Kidney (tissue), 14 donors: Measurements from ENCODE around the gene COIL. TPM values are rescaled to one million over a fixed set of nuclear protein-coding genes. Genes with fewer than 3 reads are reported as not detected.
"Not testable (repeated sequence)": the region's sequence is repeated elsewhere in the genome, so short reads cannot be mapped to it uniquely, and the experiment has no call there.

Source experiments
- DNase-seq, 5 donors: peaks; one replicate each; pipeline ENCODE4 v3.0.0-alpha.2; 2013 to 2020
- FAIRE-seq: peaks from 2 replicates; lab custom pipeline; 2012; peaks lifted over from hg19 to GRCh38; lab: Jason Lieb, UNC
- H3K27ac ChIP-seq, 2 donors: one replicate each; pipeline ENCODE4 v1.7.0; 2013; ENCODE audit warnings: low read depth in 2 of 2, low read length in 2 of 2, inconsistent platforms in 1 of 2
- H3K27me3 ChIP-seq: one replicate; pipeline ENCODE4 v1.7.1; 2013; ENCODE audit warnings: low read length, inconsistent platforms; ENCODE audit not compliant: control insufficient read depth, insufficient read depth
- H3K36me3 ChIP-seq, 3 donors: one replicate each; pipeline versions ENCODE4 v1.7.0 to v1.7.1; 2013; ENCODE audit warnings: low read length in 3 of 3, control low read depth in 1 of 3, inconsistent platforms in 1 of 3; ENCODE audit not compliant: insufficient read depth in 3 of 3, control insufficient read depth in 2 of 3
- H3K4me1 ChIP-seq, 3 donors: one replicate each; pipeline versions ENCODE4 v1.7.0 to v1.7.1; 2013; ENCODE audit warnings: low read length in 3 of 3, inconsistent platforms in 1 of 3, low read depth in 1 of 3; ENCODE audit not compliant: control insufficient read depth in 2 of 3, insufficient read depth in 2 of 3
- H3K4me3 ChIP-seq, 3 donors: one replicate each; pipeline versions ENCODE4 v1.7.0 to v1.8.1; 2013; ENCODE audit warnings: low read length in 3 of 3, control low read depth in 1 of 3, inconsistent platforms in 1 of 3
- H3K9ac ChIP-seq, 3 donors: one replicate each; pipeline versions ENCODE4 v1.7.0 to v1.7.1; 2013; ENCODE audit warnings: low read length in 3 of 3, control low read depth in 1 of 3, inconsistent platforms in 1 of 3
- H3K9me3 ChIP-seq, 3 donors: one replicate each; pipeline versions ENCODE4 v1.7.0 to v1.7.1; 2013; ENCODE audit warnings: low read length in 3 of 3, control low read depth in 1 of 3, inconsistent platforms in 1 of 3; ENCODE audit not compliant: control insufficient read depth in 2 of 3, insufficient read depth in 1 of 3
- CTCF ChIP-seq: IDR thresholded peaks from 3 replicates; pipeline ENCODE4 v1.5.1; 2012; ENCODE audit warnings: mild to moderate bottlenecking, moderate library complexity, borderline replicate concordance; ENCODE audit not compliant: insufficient read depth; ENCODE audit errors: extremely low read depth
- intact Hi-C: fragments of 100-400 bp; cut with DNase I; formaldehyde crosslinking; loops from one replicate; pipeline ENCODE4 v1.11.1; 2022
- polyA plus RNA-seq: library from polyadenylated mRNA; stranded (reverse); fragments of 350-450 nt; fragmentation: Illumina TruSeq; extraction: RNeasy Lipid Tissue Mini Kit (QIAGEN cat#74804); gene quantifications from one replicate; pipeline ENCODE4 v1.2.3, GENCODE V29; 2014; ENCODE audit warnings: low read depth, low replicate concordance; ENCODE audit not compliant: insufficient read depth
- total RNA-seq: library from RNA; stranded (reverse); fragmentation: NEBNext Ultra II Directional; extraction: Animal tissue kit (Norgen Biotek cat#: 25700); gene quantifications from one replicate; pipeline ENCODE4 v1.2.1, GENCODE V29; 2021
- donor health status: control.
- donor health status: control.
- donor health status: control.
- donor health status: control.
- donor health status: control.
- donor health status: DM: yes; HTN: yes; CAD: no.
- donor health status: Normal renal cell carcinoma (clear cell type).

The COIL gene
- total and polyA plus RNA-seq, 2 donors from 2014 or later = 8.6 to 14.2 TPM

GRCh38 chr17:56985371-56986162 lies 24.7 kb upstream of the COIL start:
- no peak for FAIRE-seq
- Histone ChIP-seq H3K4me3 (no peak overlapping the region), H3K9ac (no peak overlapping the region), H3K36me3 (peaks cover 0 to 9% (median 2%) of the 10 kb centered on the region in 3 donors), H3K4me1 (no peaks in the 10 kb centered on the region), H3K9me3 (no peaks in the 10 kb centered on the region), H3K27me3 (no peaks in the 10 kb centered on the region), H3K27ac (no peak overlapping the region)
- DNase-seq = no peak
- intact Hi-C loops = no loop called here
- TF ChIP-seq CTCF = no peak

GRCh38 chr17:56983366-56983765 lies 22.5 kb upstream of the COIL start:
- no peak overlapping the region for H3K27ac ChIP-seq
- H3K9ac ChIP-seq = no peak overlapping the region
- no peak overlapping the region for H3K4me3 ChIP-seq
- DNase-seq = no peak
- FAIRE-seq = no peak
- no peaks in the 10 kb centered on the region for H3K27me3 ChIP-seq
- peaks cover 0 to 10% (median 7%) of the 10 kb centered on the region in 3 donors for H3K4me1 ChIP-seq
- H3K36me3 ChIP-seq = peaks cover 0 to 9% (median 0%) of the 10 kb centered on the region in 3 donors
- intact Hi-C loops = no loop called here
- no peaks in the 10 kb centered on the region for H3K9me3 ChIP-seq
- no peak for TF ChIP-seq CTCF

- intact Hi-C loops = no loop called here
- no peak overlapping the region for H3K27ac ChIP-seq
Measured at GRCh38 chr17:56982312-56982711, 21.5 kb upstream of the COIL start.

GRCh38 chr17:56980526-56980925 lies 19.7 kb upstream of the COIL start:
- H3K36me3 ChIP-seq, DNase-seq, H3K9ac ChIP-seq, H3K27me3 ChIP-seq, FAIRE-seq, H3K9me3 ChIP-seq, H3K27ac ChIP-seq, H3K4me3 ChIP-seq, intact Hi-C loops: not testable (repeated sequence)
- peaks cover 0 to 12% (median 12%) of the 10 kb centered on the region in 3 donors for H3K4me1 ChIP-seq

More at GRCh38 chr17:56982312-56982711, 21.5 kb upstream of the COIL start:
- no peak for FAIRE-seq
- no peak for DNase-seq
- H3K9ac ChIP-seq = no peak overlapping the region
- H3K4me3 ChIP-seq = no peak overlapping the region
- H3K9me3 ChIP-seq = no peaks in the 10 kb centered on the region
- peaks cover 0 to 9% (median 0%) of the 10 kb centered on the region in 3 donors for H3K36me3 ChIP-seq
- TF ChIP-seq CTCF = no peak
- H3K27me3 ChIP-seq = no peaks in the 10 kb centered on the region
- H3K4me1 ChIP-seq = peaks cover 0 to 12% (median 8%) of the 10 kb centered on the region in 3 donors
